GM12875 (cell line): ENCODE measurements around the gene TMEM263.
"Not testable (repeated sequence)": the region's sequence is repeated elsewhere in the genome, so short reads cannot be mapped to it uniquely, and the experiment has no call there.

Experiments used
- H3K4me3 ChIP-seq: one replicate; pipeline ENCODE4 v1.5.1; 2011; ENCODE audit warnings: low read depth, low read length, control low read depth
- CTCF ChIP-seq: IDR thresholded peaks from 2 replicates; pipeline ENCODE4 v1.5.1; 2011; ENCODE audit warnings: low read depth, mild to moderate bottlenecking, control low read depth, inconsistent platforms, low read length, moderate library complexity, borderline replicate concordance; ENCODE audit not compliant: insufficient read depth

Gene TMEM263

GRCh38 chr12:106999446-106999845, 43.7 kb downstream of the TMEM263 start:
- TF ChIP-seq CTCF = no peak
- no peak overlapping the region for H3K4me3 ChIP-seq

GRCh38 chr12:107002665-107003064, 47.0 kb downstream of the TMEM263 start:
- H3K4me3 ChIP-seq = not testable (repeated sequence)

GRCh38 chr12:107007411-107007810, 51.7 kb downstream of the TMEM263 start:
- no peak overlapping the region for H3K4me3 ChIP-seq
- TF ChIP-seq CTCF = no peak

- no peak overlapping the region for H3K4me3 ChIP-seq
- TF ChIP-seq CTCF = no peak
Measured at GRCh38 chr12:107011519-107011918, 55.8 kb downstream of the TMEM263 start.

GRCh38 chr12:107012736-107013425, 57.2 kb downstream of the TMEM263 start:
- no peak for TF ChIP-seq CTCF
- no peak overlapping the region for H3K4me3 ChIP-seq

GRCh38 chr12:107014055-107014454, 58.3 kb downstream of the TMEM263 start:
- no peak for TF ChIP-seq CTCF
- H3K4me3 ChIP-seq = no peak overlapping the region

GRCh38 chr12:107017042-107017441, 61.3 kb downstream of the TMEM263 start:
- H3K4me3 ChIP-seq = no peak overlapping the region
- no peak for TF ChIP-seq CTCF
